ENCODE data around the gene ENSA.
"Not testable (repeated sequence)": the region's sequence is repeated elsewhere in the genome, so short reads cannot be mapped to it uniquely, and the experiment has no call there.

Gene ENSA

GRCh38 chr1:150621497-150622302 lies 7.7 kb downstream of the ENSA start:
- no peak for DNase-seq

- DNase-seq: no peak
These were observed 8.5 kb downstream of the ENSA start for GRCh38 chr1:150620919-150621318.

- DNase-seq: no peak
These were observed 9.6 kb downstream of the ENSA start for GRCh38 chr1:150619576-150620509.

- DNase-seq: no peak
These were observed 13.8 kb downstream of the ENSA start for GRCh38 chr1:150615346-150616201.

GRCh38 chr1:150613061-150613920 lies 16.1 kb downstream of the ENSA start:
- DNase-seq: no peak

- no peak for DNase-seq
These were observed 17.4 kb downstream of the ENSA start for GRCh38 chr1:150612014-150612345.

GRCh38 chr1:150610576-150610975 lies 18.8 kb downstream of the ENSA start:
- no peak for DNase-seq

GRCh38 chr1:150609732-150610131 lies 19.7 kb downstream of the ENSA start:
- no peak for DNase-seq

GRCh38 chr1:150606463-150607142 lies 22.8 kb downstream of the ENSA start:
- DNase-seq: no peak

GRCh38 chr1:150605451-150605731 lies 24.0 kb downstream of the ENSA start:
- DNase-seq: not testable (repeated sequence)

- no peak for DNase-seq
These were observed 25.2 kb downstream of the ENSA start for GRCh38 chr1:150604226-150604588.

- no peak for DNase-seq
These were observed 25.7 kb downstream of the ENSA start for GRCh38 chr1:150603711-150604110.

- not testable (repeated sequence) for DNase-seq
These were observed 27.0 kb downstream of the ENSA start for GRCh38 chr1:150602372-150602771.

GRCh38 chr1:150601540-150601939 lies 27.9 kb downstream of the ENSA start:
- no peak for DNase-seq

- not testable (repeated sequence) for DNase-seq
These were observed 31.1 kb downstream of the ENSA start for GRCh38 chr1:150598346-150598745.

- DNase-seq: no peak
These were observed 32.4 kb downstream of the ENSA start for GRCh38 chr1:150596976-150597375.

GRCh38 chr1:150596095-150596892 lies 33.1 kb downstream of the ENSA start:
- DNase-seq: no peak

GRCh38 chr1:150582371-150582770 lies 47.0 kb downstream of the ENSA start:
- no peak for DNase-seq

GRCh38 chr1:150581962-150582361 lies 47.5 kb downstream of the ENSA start:
- not testable (repeated sequence) for DNase-seq

- not testable (repeated sequence) for DNase-seq
These were observed 48.0 kb downstream of the ENSA start for GRCh38 chr1:150581437-150581836.

GRCh38 chr1:150580966-150581365 lies 48.4 kb downstream of the ENSA start:
- DNase-seq: not testable (repeated sequence)
